Measurements from ENCODE around the gene RTL1.

The RTL1 gene

GRCh38 chr14:100851586-100851916 lies 52.0 kb downstream of the RTL1 start:
- Histone ChIP-seq H3K27me3 (ENCODE audit: insufficient read depth, poor library complexity, severe bottlenecking) (no peaks in the 10 kb centered on the region), H3K27ac (replicated peaks) (no peak overlapping the region), H3K4me3 (replicated peaks; ENCODE audit: insufficient read depth, low read length) (no peak overlapping the region)
- TF ChIP-seq CTCF (IDR thresholded peaks at IDR 0.05; ENCODE audit: insufficient read depth, low read length) (no peak), SPI1 (IDR thresholded peaks at IDR 0.05; ENCODE audit: borderline replicate concordance, low read depth) (no peak), POLR2AphosphoS5 (IDR thresholded peaks at IDR 0.05; ENCODE audit: low read depth) (no peak), REST (IDR thresholded peaks at IDR 0.05; ENCODE audit: insufficient replicate concordance, low read depth) (no peak), GABPA (IDR thresholded peaks at IDR 0.05; ENCODE audit: low read depth) (no peak)
- DNase-seq (ENCODE audit: low read depth in 1 of 2, low spot score in 1 of 2): no peak

- peak; percentile 48 to 78 for DNase-seq (ENCODE audit: low read depth in 1 of 2, low spot score in 1 of 2)
- H3K4me3 ChIP-seq (replicated peaks; ENCODE audit: insufficient read depth, low read length): no peak overlapping the region
- H3K27me3 ChIP-seq (ENCODE audit: insufficient read depth, poor library complexity, severe bottlenecking): no peaks in the 10 kb centered on the region
- TF ChIP-seq SPI1 (IDR thresholded peaks at IDR 0.05; ENCODE audit: borderline replicate concordance, low read depth): no peak
- peak; percentile 78 for TF ChIP-seq CTCF (IDR thresholded peaks at IDR 0.05; ENCODE audit: insufficient read depth, low read length)
- TF ChIP-seq REST (IDR thresholded peaks at IDR 0.05; ENCODE audit: insufficient replicate concordance, low read depth): no peak
- no peak overlapping the region for H3K27ac ChIP-seq (replicated peaks)
These were observed 52.5 kb downstream of the RTL1 start for GRCh38 chr14:100850841-100851585.

- no peaks in the 10 kb centered on the region for H3K27me3 ChIP-seq (ENCODE audit: insufficient read depth, poor library complexity, severe bottlenecking)
- no peak overlapping the region for H3K27ac ChIP-seq (replicated peaks)
- no peak overlapping the region for H3K4me3 ChIP-seq (replicated peaks; ENCODE audit: insufficient read depth, low read length)
- TF ChIP-seq CTCF (IDR thresholded peaks at IDR 0.05; ENCODE audit: insufficient read depth, low read length) (no peak), GABPA (IDR thresholded peaks at IDR 0.05; ENCODE audit: low read depth) (no peak), POLR2AphosphoS5 (IDR thresholded peaks at IDR 0.05; ENCODE audit: low read depth) (no peak), REST (IDR thresholded peaks at IDR 0.05; ENCODE audit: insufficient replicate concordance, low read depth) (no peak), SPI1 (IDR thresholded peaks at IDR 0.05; ENCODE audit: borderline replicate concordance, low read depth) (no peak)
- no peak for DNase-seq (ENCODE audit: low read depth in 1 of 2, low spot score in 1 of 2)
These were observed 54.3 kb downstream of the RTL1 start for GRCh38 chr14:100849115-100849781.

All from HL-60 (cell line).